ENCODE measurements around the gene EIF2D. TPM values are rescaled to one million over a fixed set of nuclear protein-coding genes. Genes with fewer than 3 reads are reported as not detected.
A peak's percentile ranks its signal among the peaks of the same experiment; 100 is the strongest.

EIF2D gene
- total and polyA plus RNA-seq, 2 of the 13 experiments (the other 11 are each of a cell fraction or from before 2014, with no cell fraction given), result 45.1 to 64.9 TPM

GRCh38 chr1:206634365-206635079 lies 22.3 kb upstream of the EIF2D start (continued):
- TF ChIP-seq ZBED4 (CRISPR knock-in tag; IDR thresholded peaks at IDR 0.05; ENCODE audit: borderline replicate concordance), result peak; percentile 60; the same call in 1 of the 2 replicates
- no peak for TF ChIP-seq MAZ (IDR thresholded peaks at IDR 0.05; ENCODE audit: borderline replicate concordance, low read depth, low read length)
- TF ChIP-seq MAZ (CRISPR knock-in tag; IDR thresholded peaks at IDR 0.05; ENCODE audit: low read depth), result no peak
- TF ChIP-seq TAF15 (IDR thresholded peaks at IDR 0.05; ENCODE audit: low read depth, low read length, poor library complexity, severe bottlenecking), result no peak
- TF ChIP-seq NFKBIZ (CRISPR knock-in tag; IDR thresholded peaks at IDR 0.05), result no peak
- no peak for TF ChIP-seq SIN3A (IDR thresholded peaks at IDR 0.05; ENCODE audit: borderline replicate concordance, low read depth, low read length)
- no peak for TF ChIP-seq HOXA3 (CRISPR knock-in tag; IDR thresholded peaks at IDR 0.05)
- no peak for TF ChIP-seq ZSCAN12 (CRISPR knock-in tag; IDR thresholded peaks at IDR 0.05)
- TF ChIP-seq MTERF4 (CRISPR knock-in tag; IDR thresholded peaks at IDR 0.05), result no peak
- TF ChIP-seq HES4 (CRISPR knock-in tag; IDR thresholded peaks at IDR 0.05; ENCODE audit: borderline replicate concordance), result no peak
- TF ChIP-seq CREBL2 (CRISPR knock-in tag; IDR thresholded peaks at IDR 0.05; ENCODE audit: borderline replicate concordance), result no peak
- no peak for TF ChIP-seq HNF4G (IDR thresholded peaks at IDR 0.05; ENCODE audit: borderline replicate concordance, low read depth, low read length)
- no peak for TF ChIP-seq HNF4G (CRISPR knock-in tag; IDR thresholded peaks at IDR 0.05; ENCODE audit: borderline replicate concordance, low read depth)
- TF ChIP-seq GATAD2A (CRISPR knock-in tag; IDR thresholded peaks at IDR 0.05), result 0 out of 2 replicates have a peak, but pooled peaks have one; percentile 19
- no peak for TF ChIP-seq RAD51 (IDR thresholded peaks at IDR 0.05; ENCODE audit: borderline replicate concordance)
- no peak for TF ChIP-seq ZNF652 (CRISPR knock-in tag; IDR thresholded peaks at IDR 0.05; ENCODE audit: borderline replicate concordance, low read depth)
- no peak for TF ChIP-seq MED13 (CRISPR knock-in tag; IDR thresholded peaks at IDR 0.05)
- TF ChIP-seq ZNF597 (CRISPR knock-in tag; IDR thresholded peaks at IDR 0.05), result no peak
- TF ChIP-seq ZBTB49 (CRISPR knock-in tag; IDR thresholded peaks at IDR 0.05; ENCODE audit: borderline replicate concordance), result no peak
- no peak for TF ChIP-seq MZF1 (CRISPR knock-in tag; IDR thresholded peaks at IDR 0.05; ENCODE audit: borderline replicate concordance)
- no peak for TF ChIP-seq HOXD1 (CRISPR knock-in tag; IDR thresholded peaks at IDR 0.05)
- no peak for TF ChIP-seq HDAC2 (CRISPR knock-in tag; IDR thresholded peaks at IDR 0.05)
